ENCODE measurements around the gene OGFR.
A peak's percentile ranks its signal among the peaks of the same experiment; 100 is the strongest.

Gene OGFR

GRCh38 chr20:62785393-62785792, 19.2 kb upstream of the OGFR start:
- no peak for DNase-seq

- no peak for DNase-seq
These were observed 18.5 kb upstream of the OGFR start for GRCh38 chr20:62786157-62786556.

- peak; percentile 13 for DNase-seq
These were observed 17.3 kb upstream of the OGFR start for GRCh38 chr20:62787321-62787720.

- no peak for DNase-seq
These were observed 16.8 kb upstream of the OGFR start for GRCh38 chr20:62787866-62788265.

- peak; percentile 70 for DNase-seq
These were observed 16.0 kb upstream of the OGFR start for GRCh38 chr20:62788607-62789006.

- no peak for DNase-seq
These were observed 14.6 kb upstream of the OGFR start for GRCh38 chr20:62790075-62790474.

- peak; percentile 96 for DNase-seq
These were observed 13.1 kb upstream of the OGFR start for GRCh38 chr20:62791301-62792181.

- DNase-seq = no peak
These were observed 12.3 kb upstream of the OGFR start for GRCh38 chr20:62792182-62792939.

- DNase-seq = no peak
These were observed 11.5 kb upstream of the OGFR start for GRCh38 chr20:62792940-62793756.

GRCh38 chr20:62793757-62794006, 11.0 kb upstream of the OGFR start:
- no peak for DNase-seq

GRCh38 chr20:62794007-62794724, 10.5 kb upstream of the OGFR start:
- peak; percentile 98 for DNase-seq

GRCh38 chr20:62795023-62795761, 9.4 kb upstream of the OGFR start:
- DNase-seq = peak; percentile 72

- DNase-seq = peak; percentile 10
These were observed 7.7 kb upstream of the OGFR start for GRCh38 chr20:62796699-62797491.

GRCh38 chr20:62797671-62798532, 6.7 kb upstream of the OGFR start:
- no peak for DNase-seq

- DNase-seq = no peak
These were observed 5.6 kb upstream of the OGFR start for GRCh38 chr20:62799036-62799435.

GRCh38 chr20:62799459-62799858, 5.2 kb upstream of the OGFR start:
- no peak for DNase-seq

- no peak for DNase-seq
These were observed 4.8 kb upstream of the OGFR start for GRCh38 chr20:62799873-62800272.

GRCh38 chr20:62800314-62801259, 4.0 kb upstream of the OGFR start:
- DNase-seq = no peak

Measured in hematopoietic multipotent progenitor cell treated with erythropoietin and hydrocortisone succinate and interleukin-3 and kit ligand, for 6 days (in vitro differentiated cells).